Right atrium auricular region (tissue), 2 donors: Measurements from ENCODE around the gene CHCHD10. TPM values are rescaled to one million over a fixed set of nuclear protein-coding genes. Genes with fewer than 3 reads are reported as not detected.

Experiments
- DNase-seq: peaks from one replicate; pipeline ENCODE4 v3.0.0-alpha.2; 2019; ENCODE audit warnings: low spot score
- H3K27ac ChIP-seq, 2 donors: fragments of 200-600 bp; sonication (generic); 1 replicate in 1 of 2; 2 replicates in 1 of 2; pipeline ENCODE4 v1.5.1; 2016 to 2019
- H3K27me3 ChIP-seq, 2 donors: fragments of 200-600 bp; sonication (generic); one replicate each; pipeline versions ENCODE4 v1.5.1 to v1.6.0; 2017 to 2019
- H3K36me3 ChIP-seq: fragments of 200-600 bp; sonication (generic); one replicate; pipeline ENCODE4 v1.5.1; 2016
- H3K4me1 ChIP-seq, 2 donors: fragments of 200-600 bp; sonication (generic); one replicate each; pipeline versions ENCODE4 v1.5.1 to v1.6.0; 2017 to 2019
- H3K4me3 ChIP-seq, 2 donors: fragments of 200-600 bp; sonication (generic); 1 replicate in 1 of 2; 2 replicates in 1 of 2; pipeline ENCODE4 v1.5.1; 2017 to 2019; ENCODE audit warnings: mild to moderate bottlenecking in 1 of 2, moderate library complexity in 1 of 2
- H3K9me3 ChIP-seq, 2 donors: fragments of 200-600 bp; sonication (generic); one replicate each; pipeline ENCODE4 v1.5.1; 2019
- CTCF ChIP-seq, 2 donors: fragments of 200-600 bp; sonication (generic); IDR thresholded peaks; one replicate each; pipeline ENCODE4 v1.5.1; 2019; ENCODE audit warnings: antibody characterized with exemption in 2 of 2
- total RNA-seq, 2 donors: library from RNA; depleted of rRNA; stranded (reverse); fragments of >200 nt; gene quantifications; one replicate each; pipeline ENCODE4 v1.1.0, GENCODE V29; 2016

The CHCHD10 gene
- total RNA-seq, 2 donors from 2014 or later = 213 to 319 TPM

DNA sequence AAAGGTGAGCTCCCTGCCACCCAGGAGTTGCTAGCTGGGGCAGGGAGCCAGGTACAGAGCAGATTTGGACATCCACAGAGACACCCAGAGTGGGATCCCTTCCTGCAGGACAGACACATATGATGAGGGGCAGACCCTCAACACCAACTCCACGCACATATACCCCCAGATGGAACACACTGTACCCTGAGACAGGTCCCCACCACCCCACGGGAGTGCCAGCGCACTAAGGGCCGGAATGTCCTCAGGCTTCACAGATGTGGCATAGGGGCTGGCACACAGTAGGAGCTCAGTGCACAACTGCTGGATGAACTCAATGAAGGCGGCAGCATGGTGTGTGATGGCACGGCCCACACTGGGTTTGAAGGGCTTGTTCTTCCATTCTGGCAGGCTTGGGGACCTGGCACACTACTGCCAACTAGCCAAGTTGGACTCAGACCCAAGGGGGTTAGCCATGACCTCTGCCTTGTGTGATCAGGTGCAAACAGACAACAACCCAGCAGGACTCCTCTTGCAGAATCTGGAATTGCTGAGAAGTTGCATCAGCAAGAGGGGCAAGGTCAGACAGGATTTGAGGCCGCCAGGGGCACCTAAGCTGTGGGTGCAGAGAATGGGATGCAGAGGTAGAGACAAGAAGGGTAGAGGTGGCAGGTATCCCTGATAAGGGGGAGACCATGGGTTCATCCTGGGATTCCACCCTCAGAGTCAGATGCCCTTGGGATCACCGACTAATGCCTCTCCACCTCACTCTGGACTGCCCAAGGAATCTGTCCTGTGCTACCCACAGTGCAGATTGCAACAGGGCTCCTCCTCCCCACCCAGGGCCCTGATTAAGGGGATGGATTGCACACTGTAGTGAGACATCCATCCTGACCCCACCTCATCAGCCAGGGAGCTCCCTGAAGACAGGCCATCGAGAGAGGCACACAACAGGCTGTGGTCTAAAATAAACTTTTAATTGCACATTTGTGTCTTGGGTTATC lies 2.6 kb downstream of the CHCHD10 start:
- peak overlapping the region in 1 of 2 donors; percentile 92 for H3K27ac ChIP-seq

DNA sequence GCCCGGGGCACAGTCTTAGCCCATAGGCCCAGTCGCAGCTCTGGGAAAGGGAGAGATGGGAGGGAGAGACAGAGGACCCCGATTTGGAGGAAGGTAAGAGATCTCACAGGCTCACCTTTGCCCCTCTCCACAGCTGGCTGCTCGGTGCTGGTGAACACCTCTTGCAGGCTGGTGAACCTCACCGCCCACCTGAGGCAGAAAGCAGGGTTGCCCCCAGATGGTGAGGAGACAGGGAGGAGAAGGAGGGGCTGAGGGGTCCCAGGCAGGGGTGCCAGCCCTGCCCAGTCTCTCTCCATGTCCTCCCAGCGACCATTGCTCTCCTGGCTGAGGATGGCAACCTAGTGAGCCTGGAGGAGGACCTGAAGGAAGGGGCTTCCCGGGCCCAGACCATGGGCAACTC lies 3.8 kb downstream of the CHCHD10 start:
- no peak overlapping the region for H3K27ac ChIP-seq
- peaks cover 17% of the 10 kb centered on the region for H3K36me3 ChIP-seq
- H3K4me3 ChIP-seq = peak overlapping the region in 1 of 2 donors; percentile 7
- H3K9me3 ChIP-seq = no peaks in the 10 kb centered on the region
- TF ChIP-seq CTCF (IDR thresholded peaks at IDR 0.05) = no peak
- DNase-seq = no peak
- peaks cover 0 to 49% of the 10 kb centered on the region in 2 donors for H3K4me1 ChIP-seq
- H3K27me3 ChIP-seq = no peaks in the 10 kb centered on the region

More for the DNA sequence above, 2.6 kb downstream of the CHCHD10 start:
- DNase-seq = no peak
- H3K4me1 ChIP-seq = peaks cover 0 to 54% of the 10 kb centered on the region in 2 donors
- peaks cover 17% of the 10 kb centered on the region for H3K36me3 ChIP-seq
- peak overlapping the region in 1 of 2 donors; percentile 72 for H3K4me3 ChIP-seq
- H3K9me3 ChIP-seq = no peaks in the 10 kb centered on the region
- no peak for TF ChIP-seq CTCF (IDR thresholded peaks at IDR 0.05)
- no peaks in the 10 kb centered on the region for H3K27me3 ChIP-seq

- Histone ChIP-seq H3K4me1 (peaks cover 0 to 46% of the 10 kb centered on the region in 2 donors), H3K36me3 (peaks cover 17% of the 10 kb centered on the region), H3K27me3 (no peaks in the 10 kb centered on the region), H3K27ac (no peak overlapping the region), H3K4me3 (peak overlapping the region in 1 of 2 donors; percentile 7), H3K9me3 (no peaks in the 10 kb centered on the region)
- DNase-seq = no peak
- no peak for TF ChIP-seq CTCF (IDR thresholded peaks at IDR 0.05)
Observed at GRCh38 chr22:23763579-23763945, 4.2 kb downstream of the CHCHD10 start.

DNA sequence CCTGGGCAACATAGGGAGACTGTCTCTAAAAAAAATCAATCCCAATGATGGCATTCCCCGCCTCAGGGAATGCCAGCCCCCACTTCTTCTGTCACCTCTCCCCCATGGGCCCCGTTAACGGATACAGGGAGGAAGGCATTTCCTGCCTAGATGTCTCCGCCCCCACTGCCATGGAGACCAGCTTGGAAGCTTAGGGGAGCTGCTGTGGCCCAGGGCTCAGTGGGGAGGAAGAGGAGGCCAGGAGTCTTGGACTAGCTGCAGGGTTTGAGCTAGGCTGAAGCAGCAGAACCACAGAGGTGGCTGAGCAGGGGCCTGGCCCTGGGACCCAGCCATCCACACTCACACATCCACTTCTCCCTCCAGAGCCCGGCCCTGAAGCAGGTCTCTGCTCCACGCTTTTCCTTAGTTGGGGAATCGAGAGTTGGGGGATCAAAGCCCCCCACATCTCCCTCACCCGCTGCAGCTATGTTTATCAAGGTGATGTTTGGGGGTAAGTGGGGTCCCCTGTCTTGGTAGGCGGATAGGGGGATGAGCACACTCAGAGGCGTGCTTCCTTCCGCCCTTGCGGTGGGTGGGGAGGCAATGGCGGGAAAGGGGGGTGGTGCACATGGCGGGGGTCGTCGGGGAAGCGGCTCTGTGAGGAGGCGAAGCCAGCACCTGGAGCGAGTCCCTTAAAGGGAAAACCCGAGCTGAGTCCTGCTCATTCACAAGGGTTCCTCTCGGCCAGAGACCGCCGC lies 4.8 kb downstream of the CHCHD10 start, which contains the start of gene C22orf15:
Gene C22orf15, plus strand, starts transcription at position 149 of the 737 bp plus-strand sequence. Its CDS starts 317 bp downstream, at position 466.
- peaks cover 0 to 40% of the 10 kb centered on the region in 2 donors for H3K4me1 ChIP-seq
- DNase-seq = no peak
- H3K9me3 ChIP-seq = no peaks in the 10 kb centered on the region
- no peak for TF ChIP-seq CTCF (IDR thresholded peaks at IDR 0.05)
- no peak within 1 kb of the TSS for H3K27ac ChIP-seq
- H3K4me3 ChIP-seq = peak within 1 kb of the TSS in 1 of 2 donors; percentile 7
- H3K36me3 ChIP-seq = peaks cover 17% of the 10 kb centered on the region
- no peaks in the 10 kb centered on the region for H3K27me3 ChIP-seq

DNA sequence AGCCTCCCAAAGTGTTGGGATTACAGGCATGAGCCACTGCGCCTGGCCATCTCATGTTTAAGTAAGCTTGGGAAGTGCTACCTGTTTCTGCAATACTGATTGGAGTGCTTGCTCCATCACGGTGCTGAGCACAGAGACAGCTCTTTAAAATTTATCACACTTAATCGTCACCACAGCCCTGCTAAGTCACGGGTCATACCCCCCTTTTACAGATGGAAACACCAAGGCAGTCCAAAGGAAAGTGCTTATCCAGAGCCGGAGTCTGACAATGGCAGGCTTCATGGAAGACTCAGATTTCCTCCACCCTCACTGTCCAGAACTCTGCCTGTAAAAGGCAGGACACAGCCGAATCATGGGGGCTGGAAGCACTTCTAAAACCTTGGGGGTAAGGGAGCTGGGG lies 7.7 kb downstream of the CHCHD10 start:
- DNase-seq = no peak
- Histone ChIP-seq H3K9me3 (no peaks in the 10 kb centered on the region), H3K27me3 (no peaks in the 10 kb centered on the region), H3K4me1 (peaks cover 0 to 26% of the 10 kb centered on the region in 2 donors), H3K4me3 (no peak overlapping the region), H3K27ac (no peak overlapping the region), H3K36me3 (peaks cover 6% of the 10 kb centered on the region)
- no peak for TF ChIP-seq CTCF (IDR thresholded peaks at IDR 0.05)
